ENCODE data around the gene FNDC3B.

FNDC3B gene

DNA sequence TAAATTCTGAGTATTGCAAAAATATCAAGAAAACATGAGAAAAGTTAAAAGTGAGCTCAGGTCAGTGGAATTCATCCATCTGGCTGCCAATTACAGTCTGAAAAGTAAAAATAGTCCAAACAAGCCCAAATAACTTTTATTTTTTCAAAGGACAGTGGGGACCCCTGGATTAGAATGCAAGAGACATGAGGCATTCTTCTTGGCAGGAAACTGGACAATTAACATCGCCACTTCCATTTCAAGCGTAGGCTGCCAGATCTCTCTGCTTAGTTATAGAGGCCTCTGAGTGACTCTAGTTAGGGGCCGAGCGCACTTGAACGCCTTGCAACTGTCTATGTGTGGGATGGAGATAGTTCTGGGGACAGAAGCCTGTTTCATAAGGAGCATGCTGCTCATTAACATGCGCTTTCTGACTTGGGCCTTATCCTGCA, 219.7 kb downstream of the FNDC3B start:
- no peak for DNase-seq (ENCODE audit: low read depth, low spot score)

DNA sequence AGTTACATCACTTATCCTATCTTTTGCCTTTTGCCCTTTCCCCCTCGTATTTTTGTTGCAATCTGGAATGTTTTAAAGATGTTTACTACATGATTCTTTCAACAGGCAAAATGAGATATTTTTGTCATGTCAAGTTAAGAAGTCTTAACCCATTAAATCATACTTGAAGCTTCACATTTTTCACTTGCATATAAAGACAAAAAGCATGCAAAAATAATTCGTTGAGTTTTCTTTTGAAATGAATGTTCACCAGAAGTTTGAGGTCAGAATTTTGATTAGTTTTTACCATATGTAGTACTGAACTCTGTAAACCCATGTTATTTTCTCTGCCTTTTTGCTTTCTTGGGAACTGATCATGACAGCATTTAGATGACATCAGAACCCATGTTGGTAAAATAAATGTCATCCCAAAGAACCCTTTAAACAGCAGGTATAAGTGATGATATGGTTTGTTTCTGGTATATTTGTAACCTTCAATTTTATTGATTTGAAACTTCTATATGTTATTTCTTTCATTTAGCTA, 220.4 kb downstream of the FNDC3B start:
- DNase-seq (ENCODE audit: low read depth, low spot score), result no peak

DNA sequence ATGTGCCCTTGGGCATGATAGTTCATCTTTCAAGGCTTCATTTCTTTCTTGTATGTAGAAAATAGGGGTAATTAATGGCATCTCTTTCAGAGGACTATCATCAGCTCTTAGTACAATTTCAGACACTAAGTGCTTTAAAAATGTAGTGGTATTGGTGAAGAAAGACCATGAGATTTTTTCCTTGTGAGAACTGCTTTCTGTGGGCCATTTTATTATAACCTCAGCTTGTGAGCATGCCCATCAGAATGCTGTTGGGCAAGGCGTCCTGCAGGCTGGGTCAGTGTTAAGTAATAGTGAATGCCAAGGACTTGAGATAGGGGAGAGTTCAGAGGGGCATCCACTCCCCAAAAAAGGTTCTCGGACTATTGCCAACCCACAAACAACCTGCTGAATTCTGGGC, 221.0 kb downstream of the FNDC3B start:
- no peak for DNase-seq (ENCODE audit: low read depth, low spot score)

DNA sequence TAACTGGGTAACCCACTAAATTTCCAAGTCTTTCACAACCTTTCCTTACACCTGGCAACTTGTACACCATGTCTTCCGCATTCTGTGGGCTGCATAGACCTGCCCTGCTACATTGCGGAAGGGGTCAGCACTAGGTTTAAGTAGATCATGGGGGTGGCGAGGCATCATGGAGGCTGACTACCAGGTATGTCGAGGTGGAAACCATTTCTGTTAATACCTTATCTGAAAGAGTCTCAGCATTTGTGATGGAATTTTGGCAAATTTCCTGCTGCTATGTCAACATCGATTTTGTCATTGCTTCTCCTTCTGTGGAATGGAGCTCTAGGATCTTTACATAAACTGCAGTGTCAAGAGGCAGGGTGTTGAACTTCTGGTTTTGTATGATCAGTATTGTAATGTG, 221.7 kb downstream of the FNDC3B start:
- no peak for DNase-seq (ENCODE audit: low read depth, low spot score)

DNA sequence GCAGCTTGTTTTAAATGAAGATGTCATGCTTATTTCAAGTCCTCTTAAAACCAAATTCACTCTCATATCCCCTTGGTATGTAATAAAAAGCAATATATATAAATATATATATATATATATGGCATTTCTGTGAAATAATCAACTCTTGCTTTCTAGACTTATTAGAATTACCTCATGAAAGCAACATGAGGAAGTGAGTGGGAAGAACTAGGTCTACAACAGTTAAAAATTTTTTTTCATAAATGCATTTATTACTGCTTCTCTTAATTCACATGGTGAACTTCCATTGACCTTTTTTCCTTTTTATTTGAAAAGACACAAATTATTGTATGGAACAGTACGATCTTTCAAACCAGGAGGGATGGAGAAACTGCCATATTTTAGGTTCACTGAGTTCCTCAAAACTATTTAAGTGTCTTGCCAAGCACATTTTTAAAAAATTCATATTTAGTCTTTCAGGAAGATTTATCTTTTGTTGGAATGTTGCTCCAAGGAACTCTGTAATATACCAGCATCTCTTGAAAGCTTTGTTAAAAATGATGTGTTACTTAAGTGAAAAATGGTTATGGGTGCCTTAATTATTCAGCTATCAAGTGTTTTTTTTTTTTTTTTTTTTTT, 223.7 kb downstream of the FNDC3B start:
- no peak for DNase-seq (ENCODE audit: low read depth, low spot score)

DNA sequence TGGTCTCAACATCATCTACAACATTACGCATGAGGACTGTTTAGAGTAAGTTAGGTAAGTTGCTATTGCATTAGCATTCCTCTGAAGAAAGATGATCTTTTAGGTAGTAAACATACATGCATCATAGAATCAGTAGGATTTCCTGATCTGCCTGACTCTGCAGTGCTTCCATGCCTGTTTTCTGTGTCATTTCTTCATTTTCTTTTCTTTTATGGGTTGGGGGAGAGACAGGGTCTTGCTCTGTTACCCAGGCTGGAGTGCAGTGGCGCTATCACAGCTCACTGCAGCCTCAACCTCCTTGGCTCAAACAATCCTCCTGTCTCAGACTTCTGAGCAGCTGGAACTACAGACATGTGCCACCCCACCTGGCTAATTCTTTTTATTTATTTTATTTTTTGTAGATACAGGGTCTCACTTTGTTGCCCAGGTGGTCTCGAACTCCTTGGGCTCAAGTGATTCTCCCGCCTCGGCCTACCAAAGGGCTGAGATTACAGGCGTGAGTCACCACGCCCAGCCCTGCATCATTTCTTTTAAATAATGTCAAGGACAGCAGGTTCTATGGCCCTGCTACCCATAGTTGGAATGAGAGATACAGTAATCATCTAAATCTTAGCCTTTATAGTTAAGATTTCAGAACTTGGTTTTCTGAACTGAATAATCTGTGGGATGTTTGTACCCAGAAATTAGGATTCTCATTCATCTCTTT, 224.6 kb downstream of the FNDC3B start:
- no peak for DNase-seq (ENCODE audit: low read depth, low spot score)

DNA sequence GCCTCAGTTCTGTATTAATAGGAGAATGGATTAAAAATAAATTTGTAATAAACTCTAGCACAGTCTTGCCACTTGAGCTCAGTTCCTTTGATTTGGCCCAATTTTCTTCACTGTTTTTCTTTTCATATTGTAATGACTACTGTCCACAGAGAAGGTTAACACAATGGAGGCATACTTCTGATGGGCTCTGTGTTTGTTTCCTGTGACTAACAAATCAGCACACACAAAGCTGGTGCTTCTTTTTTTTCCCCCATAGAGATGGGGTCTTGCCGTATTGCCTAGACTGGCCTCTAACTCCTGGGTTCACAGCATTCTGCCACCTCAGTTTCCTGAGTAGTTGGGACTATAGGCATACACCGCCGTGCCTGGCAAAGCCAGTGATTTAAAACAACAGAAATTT, 226.7 kb downstream of the FNDC3B start:
- no peak for DNase-seq (ENCODE audit: low read depth, low spot score)

DNA sequence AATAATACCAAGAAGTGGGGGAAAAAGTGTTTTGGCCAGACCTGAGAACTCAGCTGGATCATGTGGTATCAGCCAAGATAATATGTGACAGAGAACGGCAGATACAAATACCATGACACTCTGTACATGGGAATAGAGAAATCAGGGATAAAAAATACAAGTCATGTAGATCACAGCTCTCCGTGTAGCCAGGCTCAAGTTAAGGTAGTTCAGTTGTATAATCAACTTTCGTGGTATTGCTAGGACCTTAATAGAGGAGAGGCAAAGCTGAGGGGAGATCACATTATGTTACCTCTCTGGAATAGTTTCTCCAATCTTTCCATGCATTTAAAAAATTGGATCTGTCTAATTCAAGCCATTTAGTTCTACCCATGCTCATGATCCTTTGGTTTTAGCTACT, 229.0 kb downstream of the FNDC3B start:
- DNase-seq (ENCODE audit: low read depth, low spot score), result no peak

DNA sequence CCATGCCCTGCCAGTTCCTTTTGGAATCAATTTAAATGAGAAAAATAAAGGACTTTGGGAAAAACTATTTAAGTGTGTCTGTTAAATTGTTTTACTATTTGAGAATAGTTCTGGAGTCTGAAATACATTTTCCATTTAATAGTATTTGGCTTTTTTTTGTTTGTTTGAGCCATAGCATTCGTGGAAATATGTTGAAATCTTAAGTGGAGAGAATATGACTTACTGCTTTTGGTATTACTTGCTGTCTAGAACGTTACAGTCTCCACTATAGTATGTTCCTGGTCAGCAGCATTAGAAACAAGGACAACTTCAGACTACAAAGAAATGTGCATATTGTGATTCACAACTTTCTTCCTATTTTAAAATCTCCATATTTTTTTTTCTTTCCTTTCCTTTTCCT, 229.5 kb downstream of the FNDC3B start:
- DNase-seq (ENCODE audit: low read depth, low spot score), result no peak

DNA sequence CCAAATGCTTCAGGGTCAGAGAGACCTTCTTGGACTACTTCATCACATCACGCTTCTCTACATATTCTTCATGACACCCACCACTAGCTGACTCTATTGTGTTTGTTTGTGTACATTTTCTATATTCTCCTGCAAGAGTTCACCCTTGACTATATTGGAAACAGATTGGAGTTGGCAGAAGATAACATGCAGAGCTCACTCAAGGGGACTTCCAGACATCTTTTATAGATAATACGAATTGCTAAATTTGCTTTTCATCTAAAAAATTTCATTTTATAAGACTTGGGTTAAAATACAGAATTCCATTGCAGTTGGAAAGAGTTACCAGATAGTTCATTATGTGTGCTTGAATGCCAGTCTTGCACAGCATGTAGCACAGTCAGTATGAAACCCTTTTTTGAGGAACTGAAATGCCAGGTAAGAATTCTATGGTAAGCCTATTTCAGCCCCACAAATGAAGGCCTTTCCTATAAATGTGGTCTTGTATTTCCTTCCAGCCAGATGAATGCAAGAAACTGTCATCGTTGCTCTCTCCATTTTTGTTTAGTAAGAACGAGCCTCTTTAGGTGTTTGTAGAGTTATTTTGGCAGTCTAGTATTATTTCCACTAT, 231.3 kb downstream of the FNDC3B start:
- DNase-seq (ENCODE audit: low read depth, low spot score), result no peak

DNA sequence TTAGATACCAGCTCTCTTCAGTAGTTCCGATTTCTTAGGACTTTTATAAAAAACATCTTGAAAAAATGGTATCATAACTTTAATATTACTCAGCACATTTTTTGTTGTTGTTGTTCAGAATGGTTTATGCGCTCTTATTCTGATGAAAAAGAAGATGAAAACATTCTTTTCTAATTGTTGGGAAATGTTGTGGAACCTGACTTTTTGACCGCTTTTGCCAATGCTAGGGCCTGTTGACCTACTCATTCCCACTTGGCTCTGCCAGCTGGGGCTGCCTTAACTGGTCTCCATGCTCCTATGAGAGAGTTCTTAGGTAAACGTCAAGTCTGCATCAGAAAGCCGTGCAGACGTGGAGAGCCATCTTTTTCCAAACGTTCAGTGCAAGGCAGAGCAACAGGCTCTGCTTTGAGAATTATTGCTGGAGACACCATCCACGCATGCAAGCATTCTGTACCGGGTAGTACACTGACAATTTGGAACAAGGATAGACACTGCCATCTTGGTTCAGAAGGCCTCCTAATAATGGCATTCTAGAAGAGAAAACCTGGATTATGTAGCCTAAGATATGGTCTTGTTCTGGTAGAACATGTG, 232.1 kb downstream of the FNDC3B start:
- DNase-seq (ENCODE audit: low read depth, low spot score), result no peak

DNA sequence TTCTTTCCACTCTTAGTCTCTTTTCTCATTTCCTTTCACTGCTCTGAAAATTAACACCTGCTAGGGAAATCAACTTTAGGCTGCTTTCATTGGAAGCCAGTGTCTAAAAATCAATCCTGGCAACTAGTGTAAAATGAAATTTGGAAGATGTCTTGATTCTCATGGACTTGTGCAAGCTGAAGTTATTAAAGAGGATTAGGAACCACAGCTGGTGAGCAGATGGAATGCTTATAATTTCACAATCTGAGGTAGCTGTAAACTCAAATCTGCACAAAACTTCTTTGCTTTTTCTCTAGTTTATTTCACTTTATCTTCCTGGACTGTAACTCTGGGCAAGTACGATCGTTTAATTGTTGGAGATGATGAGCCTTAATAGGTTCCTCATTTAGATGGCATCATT, 233.3 kb downstream of the FNDC3B start:
- no peak for DNase-seq (ENCODE audit: low read depth, low spot score)

DNA sequence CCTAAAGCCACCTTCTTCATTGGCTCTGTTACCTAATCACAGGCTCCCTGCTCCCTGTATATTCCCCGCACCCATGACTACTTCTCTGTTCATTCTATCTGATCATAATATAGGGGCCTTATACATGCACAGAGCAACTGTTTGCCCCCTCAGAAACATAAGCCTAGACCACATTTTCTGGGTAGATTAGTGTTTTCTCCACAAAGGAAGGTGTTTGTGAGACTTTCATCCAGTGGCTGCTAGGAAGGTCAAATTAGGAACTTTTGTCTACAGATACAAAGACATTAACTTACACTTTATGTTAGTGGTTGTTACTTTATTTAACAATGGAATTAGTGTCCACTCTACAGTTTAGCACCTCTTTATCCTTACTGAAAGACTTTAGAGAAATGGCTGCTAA, 234.0 kb downstream of the FNDC3B start:
- DNase-seq (ENCODE audit: low read depth, low spot score), result no peak

DNA sequence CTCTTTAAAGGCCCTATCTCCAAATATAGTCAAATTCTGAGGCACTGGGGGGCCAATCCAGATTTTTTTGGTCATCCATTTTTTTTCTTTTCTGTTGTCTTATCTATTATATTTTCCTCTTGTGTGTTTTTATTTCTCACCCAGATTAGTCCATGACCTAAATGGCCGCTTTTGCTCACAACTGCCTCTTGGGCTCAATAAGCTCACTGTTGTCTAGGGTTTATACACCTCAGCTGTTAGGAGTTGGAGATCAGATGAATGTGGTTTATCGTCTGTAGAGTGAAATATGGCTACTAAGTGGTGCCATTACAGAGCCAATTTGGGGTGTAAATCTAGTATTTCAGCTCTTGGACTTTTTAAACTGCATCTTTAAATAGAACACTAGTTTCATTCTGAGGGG, 235.5 kb downstream of the FNDC3B start:
- no peak for DNase-seq (ENCODE audit: low read depth, low spot score)

DNA sequence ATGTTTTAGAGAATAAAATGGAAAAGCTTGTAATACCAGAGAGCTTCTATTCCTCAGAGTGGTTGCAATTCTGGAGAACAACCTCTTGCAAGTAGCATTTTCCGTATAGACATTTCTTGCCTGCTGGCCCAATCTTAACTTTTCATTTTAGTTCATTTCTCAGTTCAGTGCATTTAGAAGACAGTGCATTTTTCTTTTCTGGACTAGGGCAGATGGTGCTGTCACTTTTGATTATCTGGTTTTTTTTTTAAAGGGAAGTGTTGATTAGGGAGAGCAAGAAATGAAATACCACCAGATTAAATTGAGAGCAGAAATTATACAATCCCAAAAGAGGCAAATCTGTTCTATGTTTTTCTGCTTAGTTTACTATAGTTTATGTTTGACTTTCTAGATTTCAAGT, 236.2 kb downstream of the FNDC3B start:
- no peak for DNase-seq (ENCODE audit: low read depth, low spot score)

DNA sequence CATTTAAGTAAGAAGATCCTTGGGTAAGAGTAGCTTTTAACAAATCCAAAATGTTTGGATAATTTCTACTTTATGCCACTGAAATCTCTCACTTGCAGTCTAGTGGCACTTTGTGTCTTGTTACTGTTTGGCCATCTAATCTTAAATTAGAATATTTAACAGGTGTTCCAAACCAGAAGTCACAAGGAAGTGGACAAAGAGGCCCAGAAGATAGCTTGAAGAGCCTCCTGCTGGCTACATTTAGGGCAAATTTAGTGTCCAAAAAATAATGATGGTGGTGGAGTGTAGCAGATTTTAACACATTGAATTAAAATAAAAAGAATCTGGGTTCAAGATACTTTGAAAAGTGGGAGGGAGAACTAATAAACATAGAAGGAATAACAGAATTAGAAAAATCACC, 236.7 kb downstream of the FNDC3B start:
- no peak for DNase-seq (ENCODE audit: low read depth, low spot score)

DNA sequence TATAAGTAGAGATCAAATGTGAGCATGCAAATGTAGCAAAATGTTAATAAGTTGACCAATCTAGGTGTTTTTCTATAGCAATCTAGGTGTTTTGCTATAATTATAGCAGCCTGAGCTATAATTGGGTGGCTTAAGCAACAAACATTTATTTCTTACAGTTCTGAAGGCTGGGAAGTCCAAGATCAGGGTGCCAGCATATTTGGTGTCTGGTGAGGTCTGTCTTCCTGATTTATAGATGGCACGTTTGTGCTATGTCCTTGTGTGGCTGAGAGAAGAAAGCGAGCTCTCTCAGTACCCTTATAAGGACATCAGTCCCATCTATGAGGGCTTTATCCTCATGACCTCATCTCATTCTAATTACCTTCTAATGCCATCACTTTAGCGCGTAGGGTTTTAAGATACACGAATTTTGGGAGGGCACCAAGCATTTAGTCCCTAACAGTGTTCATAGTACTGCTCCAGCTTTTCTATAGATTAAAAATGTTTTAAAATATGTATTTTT, 237.8 kb downstream of the FNDC3B start:
- DNase-seq (ENCODE audit: low read depth, low spot score), result no peak

DNA sequence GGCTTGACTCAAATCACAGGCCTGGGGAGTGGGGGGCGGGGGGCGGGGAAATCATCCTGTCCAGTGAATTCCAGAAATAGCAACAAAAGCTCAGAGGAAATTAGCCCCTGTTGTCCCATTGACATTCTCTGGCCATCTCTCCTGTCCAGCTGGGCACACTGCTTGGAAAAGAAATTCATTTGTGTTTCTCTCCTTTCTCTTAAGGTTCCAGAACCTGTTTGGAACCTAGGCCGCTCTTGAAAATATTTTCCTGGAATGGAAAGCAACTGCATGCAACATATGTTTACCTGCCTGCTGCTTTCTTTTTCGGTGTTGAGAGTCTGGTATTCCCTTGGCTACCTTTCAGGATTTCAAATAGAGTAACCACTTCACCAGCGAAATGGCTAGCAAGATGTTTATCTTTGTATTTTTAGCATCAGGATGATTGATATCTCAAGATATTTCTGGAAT, 239.8 kb downstream of the FNDC3B start:
- no peak for DNase-seq (ENCODE audit: low read depth, low spot score)

DNA sequence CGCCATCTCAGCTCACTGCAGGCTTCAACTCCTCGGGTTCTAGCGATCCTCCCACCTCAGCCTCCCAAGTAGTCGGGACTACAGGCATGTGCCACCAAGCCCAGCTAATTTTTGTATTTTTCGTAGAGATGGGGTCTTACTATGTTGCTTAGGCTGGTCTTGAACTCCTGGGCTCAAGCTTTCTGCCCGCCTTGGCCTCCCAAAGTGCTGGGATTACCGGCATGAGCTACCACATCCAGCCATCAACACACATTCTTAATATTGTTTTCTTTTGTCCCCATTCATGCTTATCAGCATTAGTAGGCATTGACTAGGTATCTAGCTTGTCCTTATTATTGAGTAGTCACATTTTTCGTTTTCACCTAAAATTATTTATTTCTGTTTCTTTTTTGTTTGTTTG, 240.6 kb downstream of the FNDC3B start:
- no peak for DNase-seq (ENCODE audit: low read depth, low spot score)

DNA sequence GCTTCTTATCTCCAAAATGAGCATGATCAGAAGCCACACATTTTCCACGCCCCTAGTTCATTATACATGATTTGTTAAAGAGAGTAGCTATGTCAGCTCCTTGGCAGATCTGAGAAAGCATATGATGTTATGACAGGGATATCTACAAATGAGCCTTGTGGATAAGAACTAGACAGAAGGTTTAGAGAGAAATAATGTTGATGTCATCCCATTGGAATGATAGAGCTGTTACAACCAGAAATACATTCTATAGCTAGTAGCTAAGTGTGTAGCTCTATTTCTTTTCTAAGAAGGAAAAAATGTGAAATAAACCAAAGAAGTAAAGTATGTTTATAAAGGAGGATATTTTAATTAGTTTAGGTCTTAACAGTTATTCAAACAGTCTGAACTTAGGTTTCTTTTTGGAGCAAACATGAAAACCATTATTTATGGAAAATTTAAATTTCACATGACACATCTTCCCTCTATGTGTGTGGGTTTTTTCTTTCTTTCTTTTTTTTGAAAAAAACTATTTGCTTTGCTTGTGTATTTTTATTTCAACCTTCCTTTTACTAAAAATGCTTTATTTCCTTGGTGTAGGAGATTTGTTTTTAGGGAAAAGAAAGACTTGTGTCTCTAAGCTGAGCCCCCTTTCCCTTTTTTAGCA, 241.2 kb downstream of the FNDC3B start:
- no peak for DNase-seq (ENCODE audit: low read depth, low spot score)

DNA sequence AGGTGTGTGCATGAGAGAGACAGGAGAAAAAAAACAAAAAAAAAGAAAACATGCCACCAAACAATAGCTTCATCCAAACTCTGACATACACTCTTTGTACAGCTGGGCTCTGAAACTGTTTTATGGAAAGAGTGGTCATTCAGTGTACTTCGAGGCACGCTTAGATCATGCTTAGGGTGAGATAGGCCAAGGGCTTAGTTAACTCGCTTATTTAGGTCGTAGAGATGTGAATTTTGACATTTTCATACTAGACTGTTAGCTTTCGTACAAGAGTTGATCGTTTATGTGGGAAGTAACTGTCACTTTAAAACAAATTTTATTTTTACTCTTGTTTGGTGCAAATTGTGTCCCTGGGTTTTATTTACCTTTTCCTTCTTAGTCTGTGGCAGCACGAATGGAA, 242.5 kb downstream of the FNDC3B start:
- DNase-seq (ENCODE audit: low read depth, low spot score), result no peak

DNA sequence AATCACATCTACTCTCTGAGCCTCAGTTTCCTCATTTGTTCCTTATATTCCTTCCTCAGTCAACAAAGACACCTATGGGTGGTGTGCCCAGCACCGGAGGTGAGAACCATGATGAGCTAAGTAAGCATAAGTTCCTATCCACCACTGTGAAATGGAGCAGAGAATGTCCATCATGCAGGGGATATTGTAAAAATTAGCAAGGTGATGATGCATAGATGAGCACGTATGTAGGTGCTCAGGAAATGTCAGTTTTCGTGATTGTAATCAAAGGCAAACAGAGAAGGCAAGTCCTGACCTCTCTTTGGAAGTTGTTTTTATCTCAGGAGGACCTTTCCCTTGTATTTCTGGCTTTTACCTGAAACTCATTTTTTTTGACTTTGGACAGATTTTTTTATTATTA, 243.5 kb downstream of the FNDC3B start:
- DNase-seq (ENCODE audit: low read depth, low spot score), result no peak
